ENCODE results near the gene IL18R1. TPM values are rescaled to one million over a fixed set of nuclear protein-coding genes. Genes with fewer than 3 reads are reported as not detected.

Gene IL18R1
- total and polyA plus RNA-seq, 2 experiments from 2014 or later, result 19.7 to 25.5 TPM

DNA sequence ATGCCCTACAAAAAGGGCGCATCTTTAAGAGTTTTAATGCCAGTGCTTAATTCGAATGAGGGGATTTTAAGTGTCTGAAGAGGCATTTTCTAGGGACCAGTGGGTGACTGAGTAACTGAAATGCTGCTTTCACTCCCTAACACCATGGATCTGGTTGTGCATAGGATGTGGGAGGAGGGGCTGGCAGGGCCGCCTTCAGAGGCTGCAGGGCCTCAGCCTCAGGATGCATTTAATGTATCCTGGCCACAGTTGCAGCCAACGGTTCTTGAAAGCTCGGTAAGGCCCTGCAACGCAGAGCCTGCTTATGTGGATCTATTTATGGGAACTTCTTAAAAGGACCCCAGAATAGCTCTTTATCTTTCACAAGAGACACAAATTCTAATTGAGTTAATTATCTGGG is 41.6 kb downstream of the IL18R1 start:
- Histone ChIP-seq H3K27ac (no peak overlapping the region), H3K36me3 (replicated peaks; ENCODE audit: insufficient read depth, low read depth) (no peaks in the 10 kb centered on the region), H3K27me3 (no peaks in the 10 kb centered on the region), H4K20me1 (ENCODE audit: insufficient read depth, poor library complexity, severe bottlenecking) (no peaks in the 10 kb centered on the region), H2AFZ (no peak overlapping the region), H3K4me2 (no peak overlapping the region), H3K9me3 (ENCODE audit: low read depth) (no peaks in the 10 kb centered on the region), H3K79me2 (no peaks in the 10 kb centered on the region), H3K4me3 (no peak overlapping the region), H3K9me2 (replicated peaks; ENCODE audit: insufficient read depth) (no peaks in the 10 kb centered on the region), H3K4me1 (ENCODE audit: insufficient read depth) (no peaks in the 10 kb centered on the region)
- WGBS (ENCODE audit: low lambda C conversion rate, missing lambda C conversion rate), result 82% methylated on average over 6 of the region's 6 CpGs
- DNase-seq (ENCODE audit: low spot score), result no peak
- TF ChIP-seq, protein P1, sequence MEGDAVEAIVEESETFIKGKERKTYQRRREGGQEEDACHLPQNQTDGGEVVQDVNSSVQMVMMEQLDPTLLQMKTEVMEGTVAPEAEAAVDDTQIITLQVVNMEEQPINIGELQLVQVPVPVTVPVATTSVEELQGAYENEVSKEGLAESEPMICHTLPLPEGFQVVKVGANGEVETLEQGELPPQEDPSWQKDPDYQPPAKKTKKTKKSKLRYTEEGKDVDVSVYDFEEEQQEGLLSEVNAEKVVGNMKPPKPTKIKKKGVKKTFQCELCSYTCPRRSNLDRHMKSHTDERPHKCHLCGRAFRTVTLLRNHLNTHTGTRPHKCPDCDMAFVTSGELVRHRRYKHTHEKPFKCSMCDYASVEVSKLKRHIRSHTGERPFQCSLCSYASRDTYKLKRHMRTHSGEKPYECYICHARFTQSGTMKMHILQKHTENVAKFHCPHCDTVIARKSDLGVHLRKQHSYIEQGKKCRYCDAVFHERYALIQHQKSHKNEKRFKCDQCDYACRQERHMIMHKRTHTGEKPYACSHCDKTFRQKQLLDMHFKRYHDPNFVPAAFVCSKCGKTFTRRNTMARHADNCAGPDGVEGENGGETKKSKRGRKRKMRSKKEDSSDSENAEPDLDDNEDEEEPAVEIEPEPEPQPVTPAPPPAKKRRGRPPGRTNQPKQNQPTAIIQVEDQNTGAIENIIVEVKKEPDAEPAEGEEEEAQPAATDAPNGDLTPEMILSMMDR (IDR thresholded peaks at IDR 0.05; ENCODE audit: poor library complexity), result no peak
- TF ChIP-seq EZH2phosphoT487 (IDR thresholded peaks at IDR 0.05; ENCODE audit: low read depth, severe bottlenecking, unreplicated experiment) (no peak), EZH2 (IDR thresholded peaks at IDR 0.05; ENCODE audit: borderline replicate concordance) (no peak)

DNA sequence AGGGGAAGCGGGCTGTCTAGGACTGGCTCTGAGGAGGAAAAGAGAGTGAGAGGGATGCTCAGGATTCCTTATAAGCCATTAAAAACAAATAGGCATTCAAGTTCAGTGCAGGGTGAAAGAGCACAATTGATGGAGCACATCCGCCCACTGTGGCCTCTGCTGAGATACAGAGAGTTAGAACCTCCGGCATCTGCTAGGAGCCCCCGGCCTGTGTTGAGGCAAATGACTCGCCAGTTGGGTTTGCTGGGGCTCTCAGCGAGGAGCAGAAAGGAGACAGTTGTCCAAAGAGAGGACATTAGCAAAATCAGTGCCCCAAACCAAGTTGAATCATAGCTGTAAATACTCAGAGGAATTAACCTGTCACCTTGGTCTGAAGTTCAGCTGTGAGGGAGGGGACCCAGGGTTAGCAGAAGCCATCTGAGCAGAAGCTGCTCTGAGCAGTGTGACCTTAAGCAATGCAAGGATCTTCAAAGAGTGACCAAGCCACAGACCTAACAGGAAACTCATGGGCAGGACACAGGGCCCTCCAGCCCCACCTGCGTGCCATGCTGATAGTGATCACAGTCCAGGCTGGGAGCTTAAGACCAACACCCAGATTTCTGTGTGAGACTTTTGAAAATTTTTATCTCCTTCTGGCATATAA is 44.0 kb downstream of the IL18R1 start:
- H4K20me1 ChIP-seq (ENCODE audit: insufficient read depth, poor library complexity, severe bottlenecking), result no peaks in the 10 kb centered on the region
- no peaks in the 10 kb centered on the region for H3K9me3 ChIP-seq (ENCODE audit: low read depth)
- TF ChIP-seq, protein P1 (IDR thresholded peaks at IDR 0.05; ENCODE audit: poor library complexity), result no peak
- no peak for TF ChIP-seq EZH2 (IDR thresholded peaks at IDR 0.05; ENCODE audit: borderline replicate concordance)
- no peak for DNase-seq (ENCODE audit: low spot score)
- H3K27me3 ChIP-seq, result no peaks in the 10 kb centered on the region
- H3K27ac ChIP-seq, result no peak overlapping the region
- no peaks in the 10 kb centered on the region for H3K4me1 ChIP-seq (ENCODE audit: insufficient read depth)
- no peaks in the 10 kb centered on the region for H3K79me2 ChIP-seq
- H3K4me3 ChIP-seq, result no peak overlapping the region
- H3K4me2 ChIP-seq, result no peak overlapping the region
- no peaks in the 10 kb centered on the region for H3K9me2 ChIP-seq (replicated peaks; ENCODE audit: insufficient read depth)
- H3K36me3 ChIP-seq (replicated peaks; ENCODE audit: insufficient read depth, low read depth), result no peaks in the 10 kb centered on the region
- no peak overlapping the region for H2AFZ ChIP-seq
- 91% methylated on average over 7 of the region's 7 CpGs for WGBS (ENCODE audit: low lambda C conversion rate, missing lambda C conversion rate)

DNA sequence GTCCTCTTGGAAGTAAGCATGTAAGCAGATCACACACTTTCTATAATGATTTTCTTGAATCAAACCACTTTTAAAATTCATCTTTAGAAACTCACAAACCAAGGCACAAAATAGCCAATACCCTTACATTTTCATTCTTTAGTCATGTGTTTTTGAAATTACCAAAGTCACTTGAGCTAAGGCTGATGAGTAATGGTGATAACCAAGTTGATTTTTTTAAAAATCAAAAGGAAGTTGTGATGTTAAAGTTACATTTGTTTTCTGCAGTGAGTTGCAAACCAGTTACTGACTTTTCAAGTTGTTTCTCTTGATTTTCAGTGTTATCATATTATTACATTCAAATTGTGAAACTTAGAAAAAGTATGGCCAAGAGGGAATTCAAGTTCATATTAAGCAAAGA is 45.9 kb downstream of the IL18R1 start:
- Histone ChIP-seq H3K79me2 (no peaks in the 10 kb centered on the region), H3K4me1 (ENCODE audit: insufficient read depth) (no peaks in the 10 kb centered on the region), H3K36me3 (replicated peaks; ENCODE audit: insufficient read depth, low read depth) (no peaks in the 10 kb centered on the region), H3K9me2 (replicated peaks; ENCODE audit: insufficient read depth) (no peaks in the 10 kb centered on the region), H3K9me3 (ENCODE audit: low read depth) (no peaks in the 10 kb centered on the region), H3K4me3 (no peak overlapping the region), H4K20me1 (ENCODE audit: insufficient read depth, poor library complexity, severe bottlenecking) (no peaks in the 10 kb centered on the region), H2AFZ (no peak overlapping the region), H3K27ac (no peak overlapping the region), H3K27me3 (no peaks in the 10 kb centered on the region), H3K4me2 (no peak overlapping the region)
- no peak for DNase-seq (ENCODE audit: low spot score)
- TF ChIP-seq EZH2phosphoT487 (IDR thresholded peaks at IDR 0.05; ENCODE audit: low read depth, severe bottlenecking, unreplicated experiment) (no peak), EZH2 (IDR thresholded peaks at IDR 0.05; ENCODE audit: borderline replicate concordance) (no peak)
- TF ChIP-seq, protein P1 (IDR thresholded peaks at IDR 0.05; ENCODE audit: poor library complexity), result no peak

DNA sequence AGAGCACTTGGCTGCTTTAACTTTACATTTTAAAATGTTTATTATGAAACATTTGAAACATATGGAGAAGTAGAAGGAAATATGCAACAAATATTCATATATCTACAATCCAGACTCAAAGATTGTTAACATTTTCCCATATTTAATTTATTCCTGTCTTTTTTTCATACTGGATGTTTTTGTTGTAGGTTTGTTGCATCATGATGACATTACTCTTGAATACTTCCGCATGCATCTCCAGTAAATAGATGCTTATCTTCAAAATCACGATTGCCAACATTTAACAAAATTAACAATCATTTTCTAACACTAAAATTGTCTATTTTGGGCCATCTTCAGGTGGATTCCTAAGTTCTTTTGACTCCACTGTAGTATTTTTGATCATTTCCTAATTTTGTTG is 46.3 kb downstream of the IL18R1 start:
- H3K27me3 ChIP-seq, result no peaks in the 10 kb centered on the region
- TF ChIP-seq EZH2phosphoT487 (IDR thresholded peaks at IDR 0.05; ENCODE audit: low read depth, severe bottlenecking, unreplicated experiment) (no peak), EZH2 (IDR thresholded peaks at IDR 0.05; ENCODE audit: borderline replicate concordance) (no peak)
- TF ChIP-seq, protein P1 (IDR thresholded peaks at IDR 0.05; ENCODE audit: poor library complexity), result no peak
- H3K27ac ChIP-seq, result no peak overlapping the region
- H2AFZ ChIP-seq, result no peak overlapping the region
- no peaks in the 10 kb centered on the region for H4K20me1 ChIP-seq (ENCODE audit: insufficient read depth, poor library complexity, severe bottlenecking)
- no peaks in the 10 kb centered on the region for H3K9me3 ChIP-seq (ENCODE audit: low read depth)
- H3K4me1 ChIP-seq (ENCODE audit: insufficient read depth), result no peaks in the 10 kb centered on the region
- no peaks in the 10 kb centered on the region for H3K79me2 ChIP-seq
- H3K36me3 ChIP-seq (replicated peaks; ENCODE audit: insufficient read depth, low read depth), result no peaks in the 10 kb centered on the region
- no peaks in the 10 kb centered on the region for H3K9me2 ChIP-seq (replicated peaks; ENCODE audit: insufficient read depth)
- no peak overlapping the region for H3K4me3 ChIP-seq
- DNase-seq (ENCODE audit: low spot score), result no peak
- H3K4me2 ChIP-seq, result no peak overlapping the region
- WGBS (ENCODE audit: low lambda C conversion rate, missing lambda C conversion rate), result 98% methylated on average over 2 of the region's 2 CpGs

Data from hepatocyte (in vitro differentiated cells).